A549 (cell line): ENCODE data around the gene BAHD1. TPM values are rescaled to one million over a fixed set of nuclear protein-coding genes. Genes with fewer than 3 reads are reported as not detected.

ENCODE experiments used
- ATAC-seq, 2 experiments: fragments of 200-7000 bp in 1 of 2; fragments of >200 bp in 1 of 2; cut with Nextera tagmentation in 1 of 2; cut with Tn5 transposase in 1 of 2; 3 replicates each; pipeline versions ENCODE4 v1.8.0 to v1.9.1; 2018 to 2020; ENCODE audit warnings: mild to moderate bottlenecking in 1 of 2, moderate library complexity in 1 of 2
- CTCF ChIA-PET: fragments of 300-600 bp; sonication (Branson Sonifier 250); formaldehyde crosslinking; extraction: SDS; loops from one replicate; lab custom pipeline; 2021; ENCODE audit warnings: antibody characterized with exemption, inconsistent platforms; lab: Yijun Ruan, JAX
- POLR2A ChIA-PET: fragments of 350-600 bp; formaldehyde crosslinking; extraction: SDS; loops from one replicate; lab custom pipeline; 2021; ENCODE audit warnings: antibody characterized with exemption, inconsistent platforms; lab: Yijun Ruan, JAX
- DNase-seq, 2 experiments: peaks; one replicate each; pipeline versions ENCODE4 v3.0.0 to v3.0.0-alpha.2; 2011 to 2016; ENCODE audit warnings: low read depth in 1 of 2, low spot score in 1 of 2
- FAIRE-seq: peaks from 2 replicates; lab custom pipeline; 2011; peaks lifted over from hg19 to GRCh38; lab: Jason Lieb, UNC
- H3K27ac ChIP-seq, 2 experiments: fragments of >200 bp; sonication (Bioruptor Twin); formaldehyde crosslinking; 3 replicates each; pipeline ENCODE4 v1.5.1; 2016 to 2017
- H3K4me1 ChIP-seq: fragments of >200 bp; sonication (Bioruptor Twin); formaldehyde crosslinking; 3 replicates; pipeline ENCODE4 v1.6.1; 2016
- H3K4me2 ChIP-seq: fragments of >200 bp; sonication (Bioruptor Twin); formaldehyde crosslinking; 3 replicates; pipeline ENCODE4 v1.6.1; 2016
- H3K4me3 ChIP-seq: fragments of >200 bp; sonication (Bioruptor Twin); formaldehyde crosslinking; 3 replicates; pipeline ENCODE4 v1.5.1; 2016
- H3K9me3 ChIP-seq: fragments of >200 bp; sonication (Bioruptor Twin); formaldehyde crosslinking; 3 replicates; pipeline ENCODE4 v1.6.1; 2016
- BCL3 ChIP-seq: fragments of >200 bp; sonication (Bioruptor Twin); formaldehyde crosslinking; IDR thresholded peaks from 3 replicates; pipeline ENCODE4 v1.6.1; 2016
- CBX2 ChIP-seq: fragments of 200-600 bp; sonication (generic); IDR thresholded peaks from 2 replicates; pipeline ENCODE4 v1.6.1; 2016; ENCODE audit warnings: low read depth, mild to moderate bottlenecking, borderline replicate concordance
- CBX8 ChIP-seq: fragments of 200-600 bp; sonication (generic); IDR thresholded peaks from 2 replicates; pipeline ENCODE4 v1.6.1; 2016
- CHD2 ChIP-seq: fragments of 150-350 bp; IDR thresholded peaks from 2 replicates; pipeline ENCODE4 v1.6.1; 2014; ENCODE audit warnings: low read length; ENCODE audit not compliant: partially characterized antibody
- EHMT2 ChIP-seq: fragments of 200-600 bp; sonication (generic); IDR thresholded peaks from 2 replicates; pipeline ENCODE4 v1.6.1; 2016; ENCODE audit warnings: antibody characterized with exemption, low read depth, mild to moderate bottlenecking, moderate library complexity
- EP300 ChIP-seq, 2 experiments: fragments of >200 bp; sonication (Bioruptor Twin); formaldehyde crosslinking; IDR thresholded peaks; 2 replicates in 1 of 2; 3 replicates in 1 of 2; pipeline ENCODE4 v1.6.1; 2016 to 2017
- ESRRA ChIP-seq: fragments of 150-350 bp; IDR thresholded peaks from 2 replicates; pipeline ENCODE4 v1.6.1; 2014; ENCODE audit warnings: mild to moderate bottlenecking, low read length, borderline replicate concordance
- FOXS1 ChIP-seq: fragments of 250-450 bp; sonication (Bioruptor Pico); IDR thresholded peaks from 2 replicates; pipeline ENCODE4 v1.5.0; 2020; ENCODE audit warnings: mild to moderate bottlenecking, moderate library complexity
- HES2 ChIP-seq: fragments of >200 bp; sonication (Bioruptor Twin); formaldehyde crosslinking; IDR thresholded peaks from 2 replicates; pipeline ENCODE4 v1.6.1; 2016
- HEYL ChIP-seq: fragments of 250-450 bp; sonication (Bioruptor Pico); IDR thresholded peaks from 2 replicates; pipeline ENCODE4 v1.8.0; 2021; ENCODE audit warnings: mild to moderate bottlenecking, moderate library complexity
- HOXB5 ChIP-seq: fragments of 250-450 bp; sonication (Bioruptor Pico); IDR thresholded peaks from 2 replicates; pipeline ENCODE4 v1.5.0; 2020; ENCODE audit warnings: mild to moderate bottlenecking, moderate library complexity
- JUN ChIP-seq, 2 experiments: fragments of >200 bp; sonication (Bioruptor Twin); formaldehyde crosslinking; IDR thresholded peaks; 2 replicates in 1 of 2; 3 replicates in 1 of 2; pipeline ENCODE4 v1.6.1; 2016 to 2017
- JUNB ChIP-seq: fragments of >200 bp; sonication (Bioruptor Twin); formaldehyde crosslinking; IDR thresholded peaks from 2 replicates; pipeline ENCODE4 v1.6.1; 2016
- KDM5A ChIP-seq: fragments of 200-600 bp; sonication (generic); IDR thresholded peaks from 2 replicates; pipeline ENCODE4 v1.6.1; 2016; ENCODE audit warnings: antibody characterized with exemption, mild to moderate bottlenecking
- MAFK ChIP-seq: fragments of 450-650 bp; IDR thresholded peaks from 2 replicates; pipeline ENCODE4 v1.6.1; 2014; ENCODE audit not compliant: partially characterized antibody
- PBX3 ChIP-seq: IDR thresholded peaks from 2 replicates; pipeline ENCODE4 v1.6.1; 2012
- POLR2A ChIP-seq: IDR thresholded peaks from 2 replicates; pipeline ENCODE4 v1.6.1; 2012; ENCODE audit warnings: mild to moderate bottlenecking, low read length
- RAD21 ChIP-seq, 2 experiments: fragments of >200 bp in 1 of 2; sonication (Bioruptor Twin) in 1 of 2; formaldehyde crosslinking in 1 of 2; IDR thresholded peaks in 1 of 2; conservative IDR thresholded peaks in 1 of 2; 2 replicates in 1 of 2; 3 replicates in 1 of 2; pipeline ENCODE4 v1.6.1; 2012 to 2018; ENCODE audit warnings: inconsistent platforms in 1 of 2
- REST ChIP-seq: fragments of 200-600 bp; sonication (generic); IDR thresholded peaks from 2 replicates; pipeline ENCODE4 v1.6.1; 2016; ENCODE audit warnings: antibody characterized with exemption, mild to moderate bottlenecking, moderate library complexity
- RNF2 ChIP-seq: fragments of 200-600 bp; sonication (generic); IDR thresholded peaks from 2 replicates; pipeline ENCODE4 v1.6.1; 2016; ENCODE audit warnings: low read depth, mild to moderate bottlenecking, antibody characterized with exemption, moderate library complexity, borderline replicate concordance
- SMC3 ChIP-seq: fragments of >200 bp; sonication (Bioruptor Twin); formaldehyde crosslinking; IDR thresholded peaks from 3 replicates; pipeline ENCODE4 v1.6.1; 2018; ENCODE audit warnings: inconsistent platforms
- TFCP2L1 ChIP-seq: fragments of 250-450 bp; sonication (Bioruptor Pico); IDR thresholded peaks from 2 replicates; pipeline ENCODE4 v1.5.0; 2021; ENCODE audit warnings: mild to moderate bottlenecking
- whole genome bisulfite sequencing: methylation state at CpG from one replicate; pipeline ENCODE4 v1.1.6; 2017; ENCODE audit errors: missing lambda C conversion rate; 5-methylcytosine and 5-hydroxymethylcytosine counted together
- polyA plus RNA-seq, 4 experiments: library from polyadenylated mRNA; depleted of rRNA in 3 of 4; stranded (reverse); fragments of >200 nt; fragmentation: RNase III in 1 of 4; extraction: RNeasy Plus Mini Kit Qiagen cat#74134 plus additional on column Dnase treatment in 1 of 4; gene quantifications; 2 replicates in 3 of 4; 3 replicates in 1 of 4; pipeline ENCODE4 v1.2.3, GENCODE V29; 2011 to 2017

The BAHD1 gene
- polyA plus RNA-seq, 2 of the 4 experiments (the other 2 are of a cell fraction), result 2.3 to 11.1 TPM

GRCh38 chr15:40444736-40445135, 4.0 kb downstream of the BAHD1 start:
- POLR2A ChIA-PET, result no interaction called here
- Histone ChIP-seq H3K27ac (no peak overlapping the region), H3K4me1 (peaks cover 12% of the 10 kb centered on the region), H3K4me2 (no peak overlapping the region), H3K9me3 (no peaks in the 10 kb centered on the region), H3K4me3 (no peak overlapping the region)
- TF ChIP-seq RAD21 (conservative IDR thresholded peaks at IDR 0.05 in 1 of 2, IDR thresholded peaks at IDR 0.05 in 1 of 2) (no peak), PBX3 (no peak), HEYL (no peak), ESRRA (no peak), FOXS1 (CRISPR knock-in tag) (no peak), HOXB5 (CRISPR knock-in tag) (no peak), SMC3 (no peak), EP300 (IDR thresholded peaks at IDR 0.05) (no peak)
- DNase-seq (no peak), FAIRE-seq (no peak), ATAC-seq (no peak)
- CTCF ChIA-PET, result interaction anchor here (0.8 to 1.3 kb wide), 3 partner anchors 63 to 165 kb away, joined by 3 read pairs; no protein-coding TSS in a partner anchor
- 92% methylated on average over 5 of the region's 5 CpGs for WGBS

- Histone ChIP-seq H3K4me3 (no peak overlapping the region), H3K9me3 (no peaks in the 10 kb centered on the region), H3K4me2 (no peak overlapping the region), H3K27ac (no peak overlapping the region), H3K4me1 (peaks cover 12% of the 10 kb centered on the region)
- ATAC-seq (no peak), FAIRE-seq (no peak), DNase-seq (no peak)
- whole genome bisulfite sequencing, result 74% methylated on average over 9 of the region's 9 CpGs
- POLR2A ChIA-PET, result no interaction called here
- TF ChIP-seq REST (no peak), BCL3 (no peak), RNF2 (no peak), CBX8 (no peak), POLR2A (no peak), MAFK (no peak), TFCP2L1 (CRISPR knock-in tag) (no peak), CBX2 (no peak), KDM5A (no peak), EHMT2 (no peak), JUN (IDR thresholded peaks at IDR 0.05) (no peak), HES2 (no peak), CHD2 (no peak), JUNB (no peak)
- CTCF ChIA-PET, result interaction anchor here (0.8 to 1.2 kb wide), 3 partner anchors 17 to 108 kb away, joined by 3 read pairs; no protein-coding TSS in a partner anchor
These were observed 4.7 kb downstream of the BAHD1 start for GRCh38 chr15:40445421-40445922.
